NCI-H1092 (cell line): Measurements from ENCODE around the gene AFAP1.
A peak's percentile ranks its signal among the peaks of the same experiment; 100 is the strongest.

Source experiments
- DNase-seq: peaks from one replicate; lab custom pipeline; 2025; lab: John Stamatoyannopoulos, UW

Gene AFAP1

GRCh38 chr4:7819446-7819845 lies 120.2 kb downstream of the AFAP1 start:
- no peak for DNase-seq

GRCh38 chr4:7818399-7818911 lies 121.2 kb downstream of the AFAP1 start:
- DNase-seq = peak; percentile 52

GRCh38 chr4:7817877-7818398 lies 121.7 kb downstream of the AFAP1 start:
- DNase-seq = no peak

- DNase-seq = no peak
Observed at GRCh38 chr4:7816771-7817170, 122.9 kb downstream of the AFAP1 start.

DNA sequence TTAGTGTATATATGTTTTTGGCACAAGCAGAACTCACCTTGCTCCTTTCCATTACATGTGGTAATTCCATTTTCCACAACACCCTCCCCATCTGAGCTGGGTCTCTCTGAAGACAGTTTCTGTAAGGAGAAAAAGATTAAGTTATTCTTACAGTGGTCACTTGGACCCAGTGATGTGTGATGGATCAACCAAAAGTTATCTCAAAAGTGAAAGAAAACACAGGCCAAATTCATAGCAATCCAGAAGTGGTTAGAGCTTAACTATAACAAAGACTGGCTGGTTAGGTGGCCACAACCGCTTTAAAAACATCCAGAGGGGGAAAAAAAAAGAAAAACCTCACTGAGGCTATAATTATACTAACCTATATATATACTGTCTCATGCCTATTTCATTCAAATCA lies 123.7 kb downstream of the AFAP1 start:
- no peak for DNase-seq

GRCh38 chr4:7815562-7815961 lies 124.1 kb downstream of the AFAP1 start:
- no peak for DNase-seq

DNA sequence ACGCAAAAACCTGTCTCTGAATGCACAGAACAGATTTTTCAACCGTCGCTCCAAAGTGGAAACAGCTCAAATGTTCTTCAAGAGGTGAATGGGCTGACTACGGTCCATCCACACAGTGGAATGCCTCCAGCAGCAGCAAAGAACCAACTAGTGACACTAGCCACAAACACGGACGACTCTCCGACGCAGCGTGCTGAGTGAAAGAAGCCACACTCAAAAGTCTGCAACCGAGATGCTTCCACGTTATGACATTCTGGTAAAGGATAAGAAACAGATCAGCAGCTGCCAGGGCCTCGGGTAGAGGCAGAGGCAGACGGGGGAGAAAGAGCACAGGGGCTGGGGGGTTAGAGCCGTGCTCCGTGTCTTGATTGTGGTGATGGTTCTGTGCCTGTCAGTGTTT lies 125.2 kb downstream of the AFAP1 start:
- no peak for DNase-seq

DNA sequence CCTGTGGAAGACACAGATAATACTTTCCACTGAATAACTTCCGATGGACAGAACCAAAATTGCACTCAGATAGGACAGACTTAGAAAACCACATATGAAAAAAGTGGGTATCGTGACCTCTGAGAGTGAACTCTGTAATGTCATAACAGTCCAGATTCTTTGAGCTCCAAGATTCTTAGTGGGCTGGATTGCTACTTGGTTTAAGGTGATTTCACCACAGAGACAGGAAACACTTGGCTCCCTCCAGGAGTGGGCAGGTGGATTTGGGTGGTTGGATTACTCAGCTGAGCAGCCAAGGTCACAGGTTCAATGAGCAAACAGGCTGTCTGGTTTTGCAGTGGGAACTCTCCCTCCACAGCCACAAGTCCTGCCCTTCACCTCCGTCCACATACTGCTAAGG lies 126.0 kb downstream of the AFAP1 start:
- DNase-seq = no peak

DNA sequence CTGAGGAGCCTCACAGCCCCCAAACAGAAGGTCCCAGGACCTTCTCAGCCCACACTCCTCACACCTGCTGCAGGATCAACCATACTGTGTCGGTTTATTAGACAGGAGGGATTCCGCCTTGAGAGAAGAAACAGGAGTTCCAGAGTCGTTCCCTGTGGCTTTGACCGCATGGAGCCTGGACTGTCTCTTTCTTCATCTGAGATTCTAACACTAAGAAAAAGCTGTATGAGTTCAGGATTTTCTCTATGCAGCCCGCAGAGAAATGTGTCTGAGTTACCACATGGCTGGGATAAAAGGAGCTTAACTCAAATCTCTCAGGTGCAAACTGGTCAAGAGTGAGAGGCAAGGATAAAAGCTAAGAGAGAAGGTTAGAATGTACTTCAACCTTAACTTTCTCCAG lies 126.7 kb downstream of the AFAP1 start:
- no peak for DNase-seq

DNA sequence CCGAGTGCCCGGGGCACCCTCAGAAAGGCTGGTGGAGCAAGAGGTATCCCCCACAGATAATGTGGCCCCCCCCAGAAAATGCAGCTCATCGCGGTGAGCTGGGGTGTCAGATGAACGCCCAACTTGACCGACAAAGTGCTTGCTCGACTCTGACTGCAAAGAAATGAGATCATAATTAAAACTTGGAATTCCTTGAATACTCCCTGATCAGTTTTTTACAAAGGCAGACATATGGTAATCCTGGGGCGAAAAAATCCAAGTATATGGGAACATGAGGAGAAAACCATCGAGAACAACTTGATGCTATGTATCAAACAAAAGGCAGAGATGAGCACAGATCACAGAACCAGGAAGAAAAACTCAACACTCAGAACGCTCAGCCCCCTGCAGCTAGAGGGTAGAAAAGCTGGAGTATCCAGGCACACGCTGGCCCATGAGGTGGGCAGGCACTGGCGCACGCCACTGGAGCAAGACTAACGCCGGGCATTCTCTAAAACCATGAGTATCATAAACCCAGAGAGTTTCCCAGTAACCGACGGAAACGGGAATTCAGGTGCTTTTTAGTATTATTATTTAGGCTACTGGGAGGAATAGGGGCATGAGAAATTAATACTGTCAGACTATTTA lies 127.3 kb downstream of the AFAP1 start:
- DNase-seq = no peak

GRCh38 chr4:7811536-7812191 lies 128.0 kb downstream of the AFAP1 start:
- DNase-seq = no peak

- DNase-seq = no peak
Observed at GRCh38 chr4:7810783-7811535, 128.7 kb downstream of the AFAP1 start.

- no peak for DNase-seq
Observed at GRCh38 chr4:7808752-7809151, 130.9 kb downstream of the AFAP1 start.

DNA sequence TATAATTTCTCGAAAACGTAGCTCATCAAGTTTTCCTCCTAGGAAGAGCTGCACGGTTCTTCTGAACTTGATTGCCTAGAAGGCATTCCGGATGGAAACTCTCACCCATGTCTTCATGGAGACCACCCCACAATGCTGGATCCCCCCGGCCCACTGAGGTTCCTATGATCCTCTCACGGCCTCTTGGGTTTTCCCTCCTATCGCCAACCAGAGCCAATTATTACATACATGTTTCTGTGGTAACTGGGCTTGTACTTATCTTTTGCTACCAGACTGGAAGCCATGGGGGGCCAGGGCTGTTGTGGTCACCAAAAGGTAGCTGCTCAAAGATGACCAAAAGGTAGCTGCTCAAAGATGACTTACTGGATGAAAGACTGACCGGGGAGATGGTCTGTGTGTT lies 131.5 kb downstream of the AFAP1 start:
- DNase-seq = no peak

DNA sequence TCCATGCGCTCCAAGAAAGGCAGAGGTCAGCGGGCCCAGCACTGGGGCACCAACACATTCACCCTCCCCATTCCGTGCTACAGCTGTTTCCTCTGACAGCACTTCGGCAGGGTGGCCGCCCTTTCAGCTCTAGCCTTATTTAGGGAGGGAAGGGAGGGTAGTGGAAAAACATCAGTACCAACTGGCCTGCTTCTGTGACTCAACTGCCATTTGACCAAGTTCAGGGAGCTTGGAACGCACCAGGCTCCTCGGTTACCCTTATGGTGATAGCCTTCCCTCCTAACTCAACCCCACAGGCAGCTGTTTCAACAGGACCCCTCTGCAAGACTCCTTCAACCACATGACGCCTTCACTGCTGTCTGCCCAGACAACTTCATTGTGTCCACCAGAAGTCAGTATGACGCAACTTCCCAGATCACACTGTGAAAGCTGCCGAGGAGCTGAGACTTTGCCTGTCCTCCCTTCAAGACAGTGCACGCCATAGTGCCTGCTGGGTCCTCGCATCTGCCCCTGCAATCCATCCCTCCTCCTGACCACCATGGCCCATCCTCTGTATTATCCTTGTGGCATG lies 132.2 kb downstream of the AFAP1 start:
- no peak for DNase-seq

GRCh38 chr4:7806338-7807090 lies 133.1 kb downstream of the AFAP1 start:
- DNase-seq = no peak

GRCh38 chr4:7805533-7806337 lies 133.9 kb downstream of the AFAP1 start:
- DNase-seq = peak; percentile 26

- no peak for DNase-seq
Observed at GRCh38 chr4:7804756-7805385, 134.8 kb downstream of the AFAP1 start.

GRCh38 chr4:7803992-7804755 lies 135.5 kb downstream of the AFAP1 start:
- peak; percentile 66 for DNase-seq

GRCh38 chr4:7803371-7803770 lies 136.3 kb downstream of the AFAP1 start:
- DNase-seq = no peak
